ENCODE results near the gene ANTKMT.
A peak's percentile ranks its signal among the peaks of the same experiment; 100 is the strongest.
"Not testable (repeated sequence)": the region's sequence is repeated elsewhere in the genome, so short reads cannot be mapped to it uniquely, and the experiment has no call there.

The ANTKMT gene

GRCh38 chr16:741986-742629, 21.2 kb downstream of the ANTKMT start:
- Mint-ChIP-seq H3K4me3 (peak overlapping the region; percentile 84), H3K36me3 (ENCODE audit: low read depth) (peaks cover 4% of the 10 kb centered on the region), H3K27ac (no peak overlapping the region), H3K27me3 (ENCODE audit: low read depth, poor library complexity) (peaks cover 6% of the 10 kb centered on the region), H3K9me3 (no peaks in the 10 kb centered on the region), H3K4me1 (peaks cover 24% of the 10 kb centered on the region)
- DNase-seq: no peak
- no peak for TF ChIP-seq CTCF (IDR thresholded peaks at IDR 0.05)

GRCh38 chr16:742894-743293, 21.9 kb downstream of the ANTKMT start:
- not testable (repeated sequence) for H3K9me3 Mint-ChIP-seq; DNase-seq; H3K27ac Mint-ChIP-seq; H3K27me3 Mint-ChIP-seq (ENCODE audit: low read depth, poor library complexity); H3K4me3 Mint-ChIP-seq; H3K36me3 Mint-ChIP-seq (ENCODE audit: low read depth)
- H3K4me1 Mint-ChIP-seq: peaks cover 17% of the 10 kb centered on the region

- H3K9me3 Mint-ChIP-seq: no peaks in the 10 kb centered on the region
- H3K27me3 Mint-ChIP-seq (ENCODE audit: low read depth, poor library complexity): peaks cover 13% of the 10 kb centered on the region
- no peaks in the 10 kb centered on the region for H3K36me3 Mint-ChIP-seq (ENCODE audit: low read depth)
- no peak for DNase-seq
- H3K4me3 Mint-ChIP-seq: no peak overlapping the region
- H3K27ac Mint-ChIP-seq: no peak overlapping the region
- no peak for TF ChIP-seq CTCF (IDR thresholded peaks at IDR 0.05)
- peaks cover 14% of the 10 kb centered on the region for H3K4me1 Mint-ChIP-seq
These were observed 23.0 kb downstream of the ANTKMT start for GRCh38 chr16:743794-744500.

- no peaks in the 10 kb centered on the region for H3K9me3 Mint-ChIP-seq
- peaks cover 18% of the 10 kb centered on the region for H3K27me3 Mint-ChIP-seq (ENCODE audit: low read depth, poor library complexity)
- TF ChIP-seq CTCF (IDR thresholded peaks at IDR 0.05): peak; percentile 58
- no peaks in the 10 kb centered on the region for H3K36me3 Mint-ChIP-seq (ENCODE audit: low read depth)
- no peak overlapping the region for H3K4me3 Mint-ChIP-seq
- peak; percentile 73 for DNase-seq
- H3K4me1 Mint-ChIP-seq: peaks cover 5% of the 10 kb centered on the region
- H3K27ac Mint-ChIP-seq: no peak overlapping the region
These were observed 24.8 kb downstream of the ANTKMT start for GRCh38 chr16:745739-746138.

GRCh38 chr16:746637-747036, 25.7 kb downstream of the ANTKMT start:
- peaks cover 13% of the 10 kb centered on the region for H3K4me1 Mint-ChIP-seq
- no peak overlapping the region for H3K27ac Mint-ChIP-seq
- no peak overlapping the region for H3K4me3 Mint-ChIP-seq
- no peaks in the 10 kb centered on the region for H3K9me3 Mint-ChIP-seq
- H3K27me3 Mint-ChIP-seq (ENCODE audit: low read depth, poor library complexity): peaks cover 27% of the 10 kb centered on the region
- TF ChIP-seq CTCF (IDR thresholded peaks at IDR 0.05): no peak
- H3K36me3 Mint-ChIP-seq (ENCODE audit: low read depth): no peaks in the 10 kb centered on the region
- DNase-seq: no peak

- no peak overlapping the region for H3K27ac Mint-ChIP-seq
- H3K4me3 Mint-ChIP-seq: no peak overlapping the region
- peaks cover 24% of the 10 kb centered on the region for H3K4me1 Mint-ChIP-seq
- peaks cover 41% of the 10 kb centered on the region for H3K27me3 Mint-ChIP-seq (ENCODE audit: low read depth, poor library complexity)
- no peaks in the 10 kb centered on the region for H3K9me3 Mint-ChIP-seq
- no peak for DNase-seq
- TF ChIP-seq CTCF (IDR thresholded peaks at IDR 0.05): no peak
- no peaks in the 10 kb centered on the region for H3K36me3 Mint-ChIP-seq (ENCODE audit: low read depth)
These were observed 27.2 kb downstream of the ANTKMT start for GRCh38 chr16:747978-748746.
